Measurements from ENCODE around the gene ECSCR.
"Not testable (repeated sequence)": the region's sequence is repeated elsewhere in the genome, so short reads cannot be mapped to it uniquely, and the experiment has no call there.

DNA sequence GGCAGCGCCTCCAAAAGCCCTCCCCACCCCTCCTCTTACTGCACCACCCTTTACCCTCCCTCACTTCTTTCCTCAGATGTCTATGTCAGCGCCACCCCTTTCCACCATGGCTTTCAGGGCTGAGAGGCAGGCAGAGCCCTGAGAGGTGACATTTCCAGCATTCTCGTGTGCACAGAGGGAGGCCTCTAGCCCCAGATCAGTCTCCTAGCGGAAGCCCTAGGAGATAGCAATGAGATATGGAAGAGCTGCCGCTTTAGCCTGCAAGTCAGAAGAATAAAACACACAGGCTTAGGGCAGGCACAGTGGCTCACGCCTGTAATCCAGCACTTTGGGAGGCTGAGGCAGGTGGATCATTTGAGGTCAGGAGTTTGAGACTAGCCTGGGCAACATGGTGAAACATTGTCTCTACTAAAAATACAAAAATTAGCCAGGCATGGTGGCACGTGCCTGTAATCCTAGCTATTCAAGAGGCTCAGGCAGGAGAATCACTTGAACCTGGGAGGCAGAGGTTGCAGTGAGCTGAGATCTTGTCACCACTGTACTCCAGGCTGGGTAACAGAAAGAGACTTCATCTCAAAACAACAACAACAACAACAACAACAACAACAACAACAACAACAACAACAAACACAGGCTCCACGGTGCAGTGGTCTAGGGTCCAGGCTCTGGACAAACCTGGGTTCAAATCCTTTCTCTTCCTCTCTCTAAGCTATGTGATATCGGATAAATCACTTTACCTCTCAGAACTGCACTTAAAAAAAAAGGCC is 16.3 kb upstream of the ECSCR start:
- TF ChIP-seq POLR2A (IDR thresholded peaks at IDR 0.05): not testable (repeated sequence)
- TF ChIP-seq, protein P1, sequence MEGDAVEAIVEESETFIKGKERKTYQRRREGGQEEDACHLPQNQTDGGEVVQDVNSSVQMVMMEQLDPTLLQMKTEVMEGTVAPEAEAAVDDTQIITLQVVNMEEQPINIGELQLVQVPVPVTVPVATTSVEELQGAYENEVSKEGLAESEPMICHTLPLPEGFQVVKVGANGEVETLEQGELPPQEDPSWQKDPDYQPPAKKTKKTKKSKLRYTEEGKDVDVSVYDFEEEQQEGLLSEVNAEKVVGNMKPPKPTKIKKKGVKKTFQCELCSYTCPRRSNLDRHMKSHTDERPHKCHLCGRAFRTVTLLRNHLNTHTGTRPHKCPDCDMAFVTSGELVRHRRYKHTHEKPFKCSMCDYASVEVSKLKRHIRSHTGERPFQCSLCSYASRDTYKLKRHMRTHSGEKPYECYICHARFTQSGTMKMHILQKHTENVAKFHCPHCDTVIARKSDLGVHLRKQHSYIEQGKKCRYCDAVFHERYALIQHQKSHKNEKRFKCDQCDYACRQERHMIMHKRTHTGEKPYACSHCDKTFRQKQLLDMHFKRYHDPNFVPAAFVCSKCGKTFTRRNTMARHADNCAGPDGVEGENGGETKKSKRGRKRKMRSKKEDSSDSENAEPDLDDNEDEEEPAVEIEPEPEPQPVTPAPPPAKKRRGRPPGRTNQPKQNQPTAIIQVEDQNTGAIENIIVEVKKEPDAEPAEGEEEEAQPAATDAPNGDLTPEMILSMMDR (IDR thresholded peaks at IDR 0.05): not testable (repeated sequence)

Data from right lobe of liver (tissue), 4 donors.